ENCODE results near the gene GFAP.

DNA sequence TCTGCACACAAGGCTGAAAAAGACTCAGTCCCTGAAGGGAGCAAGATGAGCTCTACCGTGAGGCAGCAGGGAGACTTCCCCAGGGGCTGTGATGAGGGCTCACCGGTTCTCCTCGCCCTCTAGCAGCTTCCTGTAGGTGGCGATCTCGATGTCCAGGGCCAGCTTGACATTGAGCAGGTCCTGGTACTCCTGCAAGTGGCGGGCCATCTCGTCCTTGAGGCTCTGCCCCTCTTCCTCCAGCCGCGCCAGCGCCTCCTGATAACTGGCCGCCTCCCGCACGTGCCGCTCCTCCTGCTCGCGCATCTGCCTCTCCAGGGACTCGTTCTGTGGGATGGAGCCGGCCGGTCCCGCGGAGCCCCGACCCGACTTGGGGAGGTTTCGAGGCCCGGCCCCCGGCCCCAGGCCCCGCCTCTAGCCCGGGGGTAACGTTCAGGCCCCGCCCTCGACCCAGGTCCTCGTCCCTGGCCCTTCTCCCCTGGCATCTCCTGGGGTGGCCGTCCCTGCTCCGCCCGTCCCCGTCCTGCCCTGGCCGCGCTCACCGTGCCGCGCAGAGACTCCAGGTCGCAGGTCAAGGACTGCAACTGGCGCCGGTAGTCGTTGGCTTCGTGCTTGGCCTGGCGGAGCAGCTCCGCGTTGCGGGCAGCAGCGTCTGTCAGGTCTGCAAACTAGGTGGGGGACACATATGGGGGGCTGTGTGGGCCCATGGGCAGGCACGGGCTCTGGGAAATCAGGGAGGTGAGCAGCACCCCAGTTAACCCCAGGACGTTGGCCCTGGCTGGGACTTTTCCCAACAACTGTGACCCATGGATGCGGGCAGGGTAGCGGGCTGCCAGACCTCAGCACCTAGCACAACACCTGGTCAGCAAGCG is 3.9 kb downstream of the GFAP start:
- TF ChIP-seq, protein P1, sequence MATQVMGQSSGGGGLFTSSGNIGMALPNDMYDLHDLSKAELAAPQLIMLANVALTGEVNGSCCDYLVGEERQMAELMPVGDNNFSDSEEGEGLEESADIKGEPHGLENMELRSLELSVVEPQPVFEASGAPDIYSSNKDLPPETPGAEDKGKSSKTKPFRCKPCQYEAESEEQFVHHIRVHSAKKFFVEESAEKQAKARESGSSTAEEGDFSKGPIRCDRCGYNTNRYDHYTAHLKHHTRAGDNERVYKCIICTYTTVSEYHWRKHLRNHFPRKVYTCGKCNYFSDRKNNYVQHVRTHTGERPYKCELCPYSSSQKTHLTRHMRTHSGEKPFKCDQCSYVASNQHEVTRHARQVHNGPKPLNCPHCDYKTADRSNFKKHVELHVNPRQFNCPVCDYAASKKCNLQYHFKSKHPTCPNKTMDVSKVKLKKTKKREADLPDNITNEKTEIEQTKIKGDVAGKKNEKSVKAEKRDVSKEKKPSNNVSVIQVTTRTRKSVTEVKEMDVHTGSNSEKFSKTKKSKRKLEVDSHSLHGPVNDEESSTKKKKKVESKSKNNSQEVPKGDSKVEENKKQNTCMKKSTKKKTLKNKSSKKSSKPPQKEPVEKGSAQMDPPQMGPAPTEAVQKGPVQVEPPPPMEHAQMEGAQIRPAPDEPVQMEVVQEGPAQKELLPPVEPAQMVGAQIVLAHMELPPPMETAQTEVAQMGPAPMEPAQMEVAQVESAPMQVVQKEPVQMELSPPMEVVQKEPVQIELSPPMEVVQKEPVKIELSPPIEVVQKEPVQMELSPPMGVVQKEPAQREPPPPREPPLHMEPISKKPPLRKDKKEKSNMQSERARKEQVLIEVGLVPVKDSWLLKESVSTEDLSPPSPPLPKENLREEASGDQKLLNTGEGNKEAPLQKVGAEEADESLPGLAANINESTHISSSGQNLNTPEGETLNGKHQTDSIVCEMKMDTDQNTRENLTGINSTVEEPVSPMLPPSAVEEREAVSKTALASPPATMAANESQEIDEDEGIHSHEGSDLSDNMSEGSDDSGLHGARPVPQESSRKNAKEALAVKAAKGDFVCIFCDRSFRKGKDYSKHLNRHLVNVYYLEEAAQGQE (IDR thresholded peaks at IDR 0.05; ENCODE audit: low read depth) = no peak
- TF ChIP-seq CEBPB (IDR thresholded peaks at IDR 0.05) (no peak), EP300 (IDR thresholded peaks at IDR 0.05; ENCODE audit: borderline replicate concordance) (no peak), YY1 (IDR thresholded peaks at IDR 0.05; ENCODE audit: low read depth) (no peak), MAX (IDR thresholded peaks at IDR 0.05) (no peak)

Data from Ishikawa (cell line).